HG02870 (cell line): Measurements from ENCODE around the gene INO80.
"Not testable (repeated sequence)": the region's sequence is repeated elsewhere in the genome, so short reads cannot be mapped to it uniquely, and the experiment has no call there.

Experiments used
- ATAC-seq: cut with Tn5 transposase; IDR thresholded peaks from one replicate; pipeline ENCODE4 v1.9.1; 2021; ENCODE audit warnings: mild to moderate bottlenecking, moderate library complexity; ENCODE audit not compliant: unreplicated experiment

The INO80 gene

GRCh38 chr15:41115652-41116115 lies 396 bp downstream of the INO80 start:
- ATAC-seq = peak; percentile 43

- ATAC-seq = no peak
Measured at GRCh38 chr15:41115161-41115651, 874 bp downstream of the INO80 start.

GRCh38 chr15:41106947-41107346 lies 9.1 kb downstream of the INO80 start:
- no peak for ATAC-seq

DNA sequence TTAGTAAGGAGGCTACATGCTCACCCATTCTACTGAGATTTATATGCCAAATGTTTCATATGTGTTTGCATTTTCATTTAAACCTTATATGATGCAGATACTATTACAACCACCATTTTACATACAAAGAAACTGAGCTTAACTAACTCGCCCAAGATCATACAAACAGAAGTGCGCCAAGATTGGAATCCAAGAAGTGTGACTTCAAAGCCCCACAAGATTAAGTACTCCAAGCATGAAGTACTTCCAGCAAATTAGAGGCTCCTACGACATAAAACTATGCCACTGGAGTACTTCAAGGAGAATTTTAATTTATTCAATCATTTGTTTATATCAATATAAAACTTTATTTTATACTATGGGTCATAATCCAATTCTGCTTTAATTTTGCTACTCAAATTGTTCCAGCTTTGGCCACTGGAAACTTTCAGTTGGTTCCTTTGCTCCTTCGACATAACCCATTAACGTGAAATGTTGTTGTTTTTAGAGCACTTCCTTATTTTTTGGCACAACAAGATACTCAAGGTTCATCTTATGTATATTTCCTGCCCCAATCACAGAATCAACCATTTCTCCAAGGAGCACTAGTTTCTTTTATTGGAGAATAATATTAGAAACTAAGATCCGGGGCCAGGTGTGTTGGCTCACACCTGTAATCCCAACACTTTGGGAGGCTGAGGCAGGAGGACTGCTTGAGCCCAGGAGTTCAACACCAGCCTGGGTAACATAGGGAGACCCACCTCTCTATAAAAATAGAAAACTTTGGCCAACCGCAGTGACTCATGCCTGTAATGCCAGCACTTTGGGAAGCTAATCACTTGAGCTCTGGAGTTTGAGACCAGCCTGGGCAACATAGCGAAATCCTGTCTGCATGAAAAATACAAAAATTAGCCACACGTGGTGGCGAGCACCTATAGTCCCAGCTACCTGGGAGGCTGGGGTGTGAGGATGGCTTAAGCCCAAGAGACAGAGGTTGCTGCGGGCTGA lies 10.4 kb downstream of the INO80 start:
- ATAC-seq = no peak

GRCh38 chr15:41104234-41104633 lies 11.8 kb downstream of the INO80 start:
- ATAC-seq = no peak

DNA sequence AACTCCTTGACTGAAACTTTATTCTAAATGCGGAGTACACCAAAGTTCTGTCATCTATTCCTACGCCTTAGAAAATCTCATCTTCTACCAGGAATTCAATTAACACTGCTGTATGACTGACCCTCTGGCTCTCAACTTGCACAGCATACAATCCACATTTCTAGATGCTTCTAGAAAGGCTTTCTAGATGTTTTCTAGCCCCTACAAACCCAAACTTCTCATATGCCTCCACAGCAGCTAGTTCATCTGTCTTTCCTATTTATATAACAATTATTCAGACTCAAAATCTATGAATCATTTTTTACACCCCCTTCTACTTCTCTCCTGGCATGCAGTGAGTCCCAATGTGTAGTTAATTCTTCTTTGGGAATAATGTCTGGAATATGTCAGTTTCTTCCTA lies 13.2 kb downstream of the INO80 start:
- ATAC-seq = no peak

DNA sequence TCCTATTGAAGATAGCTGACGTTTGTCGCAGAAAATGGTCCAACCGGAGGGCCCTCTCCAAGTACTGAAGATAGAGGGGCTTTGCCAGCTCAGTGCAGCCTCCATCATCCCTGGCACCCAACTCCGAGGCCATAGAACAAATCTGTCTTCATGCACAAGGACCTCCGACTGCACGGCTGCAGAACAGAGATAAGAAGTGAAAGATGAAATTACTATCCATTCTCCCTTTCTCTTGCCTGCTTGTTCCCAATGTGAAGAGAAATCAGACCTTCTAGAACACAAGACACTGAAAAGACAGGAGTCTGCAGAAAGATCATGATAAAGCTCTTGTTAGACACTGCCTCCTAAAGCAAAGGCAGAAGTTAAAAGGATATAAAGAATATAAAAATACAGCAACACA lies 19.9 kb downstream of the INO80 start:
- no peak for ATAC-seq

DNA sequence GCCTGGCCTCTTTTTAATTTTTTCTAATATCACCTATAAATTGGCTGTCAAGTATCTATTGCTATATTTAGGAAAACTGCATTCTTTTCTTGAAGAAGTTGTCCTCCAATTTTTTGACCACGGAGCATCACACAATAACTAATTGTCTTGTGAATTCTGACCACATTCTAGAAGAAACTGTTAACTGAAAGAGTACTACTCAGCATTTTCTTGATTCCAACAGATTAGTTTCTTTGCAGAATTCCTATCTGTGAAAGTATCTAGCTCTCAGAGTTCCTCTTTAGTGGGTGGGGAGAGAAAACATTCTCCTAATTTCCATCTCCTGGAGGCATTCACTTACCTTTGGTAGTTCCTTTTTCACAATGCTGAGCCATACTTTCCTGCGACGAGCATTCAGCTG lies 31.1 kb downstream of the INO80 start:
- no peak for ATAC-seq

- no peak for ATAC-seq
Measured at GRCh38 chr15:41080144-41080543, 35.9 kb downstream of the INO80 start.

GRCh38 chr15:41079717-41080116 lies 36.4 kb downstream of the INO80 start:
- no peak for ATAC-seq

DNA sequence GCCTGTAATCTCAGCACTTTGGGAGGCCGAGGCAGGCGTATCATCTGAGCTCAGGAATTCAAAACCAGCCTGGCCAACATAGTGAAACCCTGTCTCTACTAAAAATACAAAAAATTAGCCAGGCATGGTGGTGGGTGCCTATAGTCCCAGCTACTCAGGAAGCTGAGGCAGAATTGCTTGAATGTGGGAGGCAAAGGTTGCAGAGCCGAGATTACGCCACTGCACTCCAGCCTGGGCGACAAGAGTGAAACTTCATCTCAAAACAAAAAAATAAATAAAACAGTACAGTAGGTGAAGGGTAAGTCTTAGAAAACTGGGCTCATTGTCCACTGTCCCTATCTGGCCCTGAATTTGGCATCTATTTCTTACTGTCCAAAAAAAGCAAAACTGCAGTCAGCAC lies 37.2 kb downstream of the INO80 start:
- ATAC-seq = not testable (repeated sequence)

GRCh38 chr15:41078125-41078524 lies 38.0 kb downstream of the INO80 start:
- ATAC-seq = no peak

DNA sequence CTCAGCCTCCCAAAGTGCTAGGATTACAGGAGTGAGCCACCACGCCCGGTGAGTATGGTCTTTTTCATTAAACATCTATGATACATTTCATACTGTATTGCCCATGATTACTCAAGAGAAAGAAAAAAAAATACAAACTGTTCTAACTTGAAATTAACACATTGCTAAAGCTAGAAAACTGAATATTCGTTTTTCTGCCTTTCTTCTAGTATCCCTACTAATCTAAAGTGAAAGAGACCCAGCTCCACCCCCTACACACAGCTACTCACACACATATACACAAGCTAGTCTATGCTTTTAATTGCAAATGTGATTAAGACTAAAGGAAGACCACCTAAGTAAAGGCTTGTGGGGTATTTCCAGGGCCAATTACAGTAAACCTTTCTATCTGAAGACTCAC lies 43.1 kb downstream of the INO80 start:
- no peak for ATAC-seq

- no peak for ATAC-seq
Measured at GRCh38 chr15:41072013-41072412, 44.1 kb downstream of the INO80 start.

GRCh38 chr15:41066516-41066915 lies 49.6 kb downstream of the INO80 start:
- no peak for ATAC-seq

- ATAC-seq = no peak
Measured at GRCh38 chr15:41061667-41062066, 54.4 kb downstream of the INO80 start.

DNA sequence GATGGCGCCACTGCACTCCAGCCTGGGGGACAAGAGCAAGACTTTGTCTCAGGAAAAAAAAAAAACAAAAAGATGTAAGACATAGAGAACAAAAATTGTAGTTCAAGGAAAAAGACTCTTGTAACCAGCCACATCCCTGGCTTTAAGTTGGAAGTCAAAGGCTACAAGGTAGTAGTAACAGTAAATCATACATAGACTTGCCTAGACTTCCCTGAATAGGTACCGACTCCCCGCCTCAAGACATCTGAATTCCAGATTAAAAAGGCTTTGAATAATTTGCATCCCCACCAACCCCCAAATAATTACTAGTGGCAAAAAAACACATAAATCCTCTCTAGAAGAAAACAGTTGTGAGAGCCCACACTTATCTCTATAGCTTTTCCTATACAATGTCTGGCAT lies 55.6 kb downstream of the INO80 start:
- no peak for ATAC-seq

- no peak for ATAC-seq
Measured at GRCh38 chr15:41056810-41057209, 59.3 kb downstream of the INO80 start.

GRCh38 chr15:41055706-41056105 lies 60.4 kb downstream of the INO80 start:
- ATAC-seq = no peak

DNA sequence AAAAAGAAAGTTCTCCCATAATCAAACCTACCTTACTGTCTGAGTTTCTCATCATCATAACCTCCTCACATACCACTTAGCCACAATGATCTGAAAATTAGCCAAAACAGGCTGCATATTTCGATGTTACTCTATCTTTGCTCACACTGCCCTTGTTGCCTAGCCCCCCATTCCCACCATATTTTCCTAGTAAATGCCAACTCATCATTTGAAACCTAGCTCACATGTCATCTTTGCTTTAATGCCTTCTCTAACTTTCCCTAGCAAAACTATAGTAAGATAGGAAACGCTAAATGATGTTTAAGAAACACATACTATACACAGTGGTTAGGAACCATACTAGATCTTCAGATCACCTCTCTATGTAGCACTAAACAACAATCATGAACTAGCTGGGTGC lies 64.9 kb downstream of the INO80 start:
- no peak for ATAC-seq

DNA sequence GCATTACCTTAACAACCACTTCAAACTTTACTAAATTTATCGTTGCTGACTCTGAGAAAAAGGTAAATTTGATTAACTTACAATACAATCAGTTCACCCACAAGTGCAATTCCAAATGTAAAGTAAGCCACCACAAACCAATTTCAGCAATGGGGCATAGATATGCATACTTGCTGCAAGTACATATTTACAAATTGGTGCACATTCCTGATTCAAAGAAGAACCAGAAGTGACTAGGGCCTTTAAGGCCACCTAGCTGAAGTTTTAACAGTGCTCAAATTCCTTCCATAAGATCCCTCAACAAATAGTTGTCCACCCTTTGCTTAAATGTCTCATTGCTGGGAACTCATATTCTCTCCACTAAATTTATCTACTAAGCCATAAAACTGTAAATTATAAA lies 67.2 kb downstream of the INO80 start:
- ATAC-seq = no peak

GRCh38 chr15:41048397-41048796 lies 67.7 kb downstream of the INO80 start:
- no peak for ATAC-seq
